OCI-LY7 (cell line): ENCODE measurements around the gene CERK.

ENCODE experiments used
- CTCF ChIP-seq: fragments of 200-600 bp; sonication (generic); conservative IDR thresholded peaks from 2 replicates; pipeline ENCODE4 v1.5.1; 2014; ENCODE audit warnings: mild to moderate bottlenecking, antibody characterized with exemption, low read length, moderate library complexity, mixed read lengths
- EZH2phosphoT487 ChIP-seq: fragments of 200-600 bp; sonication (generic); IDR thresholded peaks from 2 replicates; pipeline ENCODE4 v1.6.1; 2018; ENCODE audit warnings: low read depth, borderline replicate concordance, mild to moderate bottlenecking, mixed run types, antibody characterized with exemption, low read length, moderate library complexity, mixed read lengths

- TF ChIP-seq CTCF (no peak), EZH2phosphoT487 (no peak)
These were observed 55.9 kb downstream of the CERK start for GRCh38 chr22:46682011-46682731.
